Brain microvascular endothelial cell (primary cell): ENCODE results near the gene FAM83D.
A peak's percentile ranks its signal among the peaks of the same experiment; 100 is the strongest.
"Not testable (repeated sequence)": the region's sequence is repeated elsewhere in the genome, so short reads cannot be mapped to it uniquely, and the experiment has no call there.

ENCODE experiments used
- DNase-seq: peaks from one replicate; pipeline ENCODE4 v3.0.0-alpha.2; 2020
- H3K27ac ChIP-seq: fragments of 250-450 bp; sonication (Bioruptor Pico); 2 replicates; pipeline ENCODE4 v1.5.1; 2020; ENCODE audit warnings: mild to moderate bottlenecking, moderate library complexity
- H3K27me3 ChIP-seq: fragments of 250-450 bp; sonication (Bioruptor Pico); replicated peaks from 2 replicates; pipeline ENCODE4 v1.5.1; 2020; ENCODE audit warnings: mild to moderate bottlenecking
- H3K36me3 ChIP-seq: fragments of 250-450 bp; sonication (Bioruptor Pico); replicated peaks from 2 replicates; pipeline ENCODE4 v1.5.1; 2020; ENCODE audit warnings: mild to moderate bottlenecking
- H3K4me3 ChIP-seq: 2 replicates; pipeline ENCODE4 v1.5.1; 2011; ENCODE audit warnings: low read depth, mild to moderate bottlenecking, control low read depth, low read length, moderate library complexity
- CTCF ChIP-seq: IDR thresholded peaks from 2 replicates; pipeline ENCODE4 v1.5.1; 2011; ENCODE audit warnings: low read depth, mild to moderate bottlenecking, moderate library complexity, low read length, control low read depth, inconsistent platforms; ENCODE audit errors: missing control alignments
- in situ Hi-C: cut with HindIII; loops from 2 replicates; pipeline ENCODE4 v1.10.0; 2017; ENCODE audit warnings: low sequenced_read_pairs, low pct_ligation_motif_present

The FAM83D gene

DNA sequence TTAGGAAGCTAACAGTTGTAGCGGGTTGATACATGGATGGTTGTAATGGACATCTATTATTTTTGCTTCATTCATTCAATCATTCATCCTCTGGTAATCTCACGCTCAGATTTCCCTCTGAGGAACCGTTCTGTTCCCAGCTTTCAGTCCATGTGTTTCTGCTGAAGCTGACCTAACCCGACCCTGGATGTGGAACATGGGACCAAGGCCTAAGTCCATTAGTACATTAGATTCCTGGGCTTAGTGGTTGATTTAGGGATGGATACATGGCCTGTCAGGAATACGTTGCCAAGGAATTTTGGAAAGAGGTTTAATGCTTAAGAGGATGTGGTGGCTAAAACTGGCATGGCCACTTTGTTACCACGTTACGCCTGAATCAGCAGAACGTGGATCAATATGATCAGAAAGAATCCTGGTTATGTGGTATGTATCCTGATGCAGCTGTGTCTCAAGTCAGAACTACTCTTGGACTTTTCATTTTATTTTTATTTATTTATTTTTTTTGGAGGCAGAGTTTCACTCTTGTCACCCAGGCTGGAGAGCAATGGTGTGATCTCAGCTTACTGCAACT is 31.8 kb downstream of the FAM83D start:
- no peak for TF ChIP-seq CTCF
- Histone ChIP-seq H3K36me3 (no peaks in the 10 kb centered on the region), H3K4me3 (no peak overlapping the region), H3K27me3 (no peaks in the 10 kb centered on the region), H3K27ac (no peak overlapping the region)
- no peak for DNase-seq
- in situ Hi-C loops, result no loop called here

- H3K4me3 ChIP-seq, H3K27me3 ChIP-seq, in situ Hi-C loops, H3K36me3 ChIP-seq, DNase-seq, H3K27ac ChIP-seq: not testable (repeated sequence)
Measured at GRCh38 chr20:38960187-38960687, 34.0 kb downstream of the FAM83D start.

- peak overlapping the region; percentile 90 for H3K4me3 ChIP-seq
- H3K27me3 ChIP-seq, result no peaks in the 10 kb centered on the region
- TF ChIP-seq CTCF, result no peak
- peak overlapping the region; percentile 91 for H3K27ac ChIP-seq
- in situ Hi-C loops, result no loop called here
- H3K36me3 ChIP-seq, result no peaks in the 10 kb centered on the region
- no peak for DNase-seq
Measured at GRCh38 chr20:38961530-38962043, 35.4 kb downstream of the FAM83D start.

DNA sequence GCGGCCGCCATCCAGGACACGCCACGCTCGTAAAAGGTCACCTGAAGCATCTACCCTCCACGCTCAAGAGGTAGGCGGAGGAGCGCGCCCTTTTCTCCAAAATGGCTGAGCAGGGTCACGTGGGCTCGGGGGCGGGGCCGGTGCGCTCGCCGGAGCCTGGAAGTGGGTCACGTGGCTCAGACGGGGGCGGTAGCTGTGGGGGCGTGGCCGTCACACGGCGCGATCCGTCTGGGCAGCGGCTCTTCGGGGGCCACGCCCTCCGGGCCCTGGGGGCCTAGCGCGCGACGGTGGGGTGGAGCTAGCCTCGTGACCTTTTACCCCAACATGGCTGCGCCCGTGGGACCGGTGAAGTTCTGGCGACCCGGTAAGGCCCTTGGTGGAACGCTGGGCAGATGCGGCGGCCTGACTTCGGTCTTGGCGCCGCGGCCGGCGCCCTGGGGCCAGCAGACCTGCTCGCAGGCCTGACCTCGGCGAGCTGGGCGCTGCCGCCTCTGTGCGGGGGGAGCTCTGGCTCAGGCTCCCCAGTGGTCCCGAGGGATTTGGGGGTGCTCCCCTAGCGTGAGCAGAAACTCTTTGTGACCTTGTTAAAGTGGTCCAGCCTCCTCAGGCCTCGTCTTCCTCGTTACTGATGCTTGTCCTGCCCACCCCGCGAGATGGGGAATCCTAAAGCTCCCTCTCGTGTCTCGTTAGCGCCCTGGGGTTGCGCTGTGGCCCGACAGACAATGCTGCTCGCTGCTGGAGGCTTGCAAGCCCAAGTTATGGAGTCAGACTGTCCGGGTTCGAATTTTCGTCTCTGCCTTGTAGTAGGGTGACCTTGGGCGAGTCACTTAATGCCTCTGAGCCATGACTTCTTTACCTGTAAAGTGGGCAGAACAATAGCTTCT is 36.1 kb downstream of the FAM83D start, which contains the start of gene DHX35:
TSS of gene DHX35 (plus strand) at position 301 of the 884 bp plus-strand sequence. CDS start at position 325, 24 bp downstream.
- in situ Hi-C loops, result no loop called here
- Histone ChIP-seq H3K4me3 (peak within 1 kb of the TSS; percentile 90), H3K27me3 (no peaks in the 10 kb centered on the region), H3K36me3 (no peaks in the 10 kb centered on the region), H3K27ac (peak within 1 kb of the TSS; percentile 91)
- peak; percentile 93 for DNase-seq
- peak; percentile 70 for TF ChIP-seq CTCF

GRCh38 chr20:38962928-38963401 is 36.7 kb downstream of the FAM83D start:
- H3K27me3 ChIP-seq, result no peaks in the 10 kb centered on the region
- TF ChIP-seq CTCF, result no peak
- in situ Hi-C loops, result no loop called here
- no peak for DNase-seq
- no peaks in the 10 kb centered on the region for H3K36me3 ChIP-seq
- H3K27ac ChIP-seq, result peak overlapping the region; percentile 91
- peak overlapping the region; percentile 90 for H3K4me3 ChIP-seq

GRCh38 chr20:38963745-38964144 is 37.5 kb downstream of the FAM83D start:
- TF ChIP-seq CTCF, result no peak
- in situ Hi-C loops, result no loop called here
- no peak for DNase-seq
- Histone ChIP-seq H3K27ac (no peak overlapping the region), H3K4me3 (no peak overlapping the region), H3K27me3 (no peaks in the 10 kb centered on the region), H3K36me3 (no peaks in the 10 kb centered on the region)
